Endothelial cell of umbilical vein (primary cell): Measurements from ENCODE around the gene PPP1R15B. TPM values are rescaled to one million over a fixed set of nuclear protein-coding genes. Genes with fewer than 3 reads are reported as not detected.

Experiments
- BruUV-seq: library from RNA; stranded (reverse); fragments of 400-500 nt; replicated peaks from 2 replicates; lab custom pipeline; 2021; lab: Mats Ljungman, UMichigan
- CTCF ChIA-PET: fragments of 300-600, 350-600 bp; sonication (Branson Sonifier 250); formaldehyde crosslinking; loops from one replicate; lab custom pipeline; 2021; ENCODE audit warnings: antibody characterized with exemption, inconsistent platforms; lab: Charles Lee
- POLR2A ChIA-PET: fragments of 300-600, 350-600 bp; sonication (Branson Sonifier 250); formaldehyde crosslinking; loops from one replicate; lab custom pipeline; 2021; ENCODE audit warnings: antibody characterized with exemption, inconsistent platforms; lab: Charles Lee
- DNase-seq: peaks from one replicate; pipeline ENCODE4 v3.0.0-alpha.2; 2011; ENCODE audit warnings: low read depth, low spot score
- FAIRE-seq: peaks from 2 replicates; lab custom pipeline; 2011; peaks lifted over from hg19 to GRCh38; lab: Jason Lieb, UNC
- H2AFZ ChIP-seq: 2 replicates; pipeline ENCODE4 v1.6.0; 2012; ENCODE audit warnings: low read depth, low read length, control low read depth, inconsistent platforms
- H3K27ac ChIP-seq: 2 replicates; pipeline ENCODE4 v1.5.1; 2011; ENCODE audit warnings: low read depth, mild to moderate bottlenecking, control low read depth, low read length, moderate library complexity; ENCODE audit not compliant: insufficient read depth
- H3K27me3 ChIP-seq, 2 experiments: 2 replicates each; pipeline versions ENCODE4 v1.6.0 to v1.6.1; 2011; ENCODE audit warnings: low read length in 2 of 2, mixed read lengths in 1 of 2; ENCODE audit not compliant: control insufficient read depth in 2 of 2, insufficient read depth in 2 of 2
- H3K36me3 ChIP-seq, 2 experiments: 2 replicates in 1 of 2; 3 replicates in 1 of 2; pipeline ENCODE4 v1.5.1; 2011; ENCODE audit warnings: low read length in 2 of 2, mild to moderate bottlenecking in 1 of 2, moderate library complexity in 1 of 2; ENCODE audit not compliant: control insufficient read depth in 2 of 2, insufficient read depth in 2 of 2; ENCODE audit errors: extremely low read depth in 1 of 2
- H3K4me1 ChIP-seq: 3 replicates; pipeline ENCODE4 v1.5.1; 2011; ENCODE audit warnings: mild to moderate bottlenecking, low read length; ENCODE audit not compliant: control insufficient read depth, insufficient read depth; ENCODE audit errors: extremely low read depth
- H3K4me2 ChIP-seq: 2 replicates; pipeline ENCODE4 v1.6.1; 2011; ENCODE audit warnings: low read length, control low read depth, mixed read lengths; ENCODE audit not compliant: insufficient read depth
- H3K4me3 ChIP-seq, 3 experiments: fragments of 200-600 bp in 1 of 3; sonication (generic), shearing (Covaris generic) in 1 of 3; replicated peaks in 1 of 3; 2 replicates each; pipeline ENCODE4 v1.5.1; 2011 to 2016; ENCODE audit warnings: control low read depth in 3 of 3, low read length in 3 of 3, mild to moderate bottlenecking in 2 of 3, inconsistent platforms in 1 of 3, low read depth in 1 of 3, moderate library complexity in 1 of 3; ENCODE audit not compliant: insufficient read depth in 1 of 3
- H3K79me2 ChIP-seq: 2 replicates; pipeline ENCODE4 v1.6.0; 2012; ENCODE audit warnings: low read length, inconsistent platforms; ENCODE audit not compliant: control insufficient read depth, insufficient read depth
- H3K9ac ChIP-seq: replicated peaks from 2 replicates; pipeline ENCODE3; 2011; ENCODE audit warnings: low read length, control low read depth; ENCODE audit not compliant: insufficient read depth; ENCODE audit errors: extremely low read depth
- H3K9me1 ChIP-seq: replicated peaks from 3 replicates; pipeline ENCODE4 v1.6.0; 2011; ENCODE audit warnings: mild to moderate bottlenecking, low read length; ENCODE audit not compliant: control insufficient read depth, insufficient read depth; ENCODE audit errors: extremely low read depth
- H3K9me3 ChIP-seq: replicated peaks from 2 replicates; pipeline ENCODE4 v1.5.1; 2012; ENCODE audit warnings: low read length, inconsistent platforms; ENCODE audit not compliant: control insufficient read depth, insufficient read depth
- H4K20me1 ChIP-seq: replicated peaks from 2 replicates; pipeline ENCODE3; 2011; ENCODE audit warnings: mild to moderate bottlenecking, low read length; ENCODE audit not compliant: control insufficient read depth, insufficient read depth; ENCODE audit errors: extremely low read depth
- EZH2 ChIP-seq: IDR thresholded peaks from 2 replicates; pipeline ENCODE4 v1.6.1; 2012; ENCODE audit warnings: borderline replicate concordance, low read depth, mild to moderate bottlenecking, moderate library complexity, low read length, inconsistent platforms; ENCODE audit not compliant: severe bottlenecking
- FOS ChIP-seq: IDR thresholded peaks from 2 replicates; pipeline ENCODE4 v1.6.1; 2011; ENCODE audit warnings: mild to moderate bottlenecking, low read length, moderate library complexity, borderline replicate concordance; ENCODE audit not compliant: insufficient read depth
- GATA2 ChIP-seq: IDR thresholded peaks from 2 replicates; pipeline ENCODE4 v1.7.0; 2011; ENCODE audit warnings: low read depth, mild to moderate bottlenecking, moderate library complexity, mixed read lengths, low read length; ENCODE audit not compliant: insufficient read length, insufficient read depth
- JUN ChIP-seq: IDR thresholded peaks from 2 replicates; pipeline ENCODE4 v1.6.1; 2011; ENCODE audit warnings: borderline replicate concordance, low read depth; ENCODE audit not compliant: insufficient read length, insufficient read depth
- MYC ChIP-seq: IDR thresholded peaks from one replicate; pipeline ENCODE4 v1.6.1; 2011; ENCODE audit warnings: mild to moderate bottlenecking, low read depth, low read length
- POLR2A ChIP-seq: IDR thresholded peaks from 2 replicates; pipeline ENCODE4 v1.6.1; 2012; ENCODE audit warnings: low read depth, mild to moderate bottlenecking, control low read depth, low read length
- POLR2AphosphoS5 ChIP-seq: IDR thresholded peaks from 2 replicates; pipeline ENCODE4 v1.6.1; 2012; ENCODE audit warnings: low read depth, mild to moderate bottlenecking, control low read depth, low read length, moderate library complexity; ENCODE audit not compliant: insufficient read depth
- dilution Hi-C: fragments of 300-500 bp; cut with MboI; formaldehyde crosslinking; loops from one replicate; pipeline ENCODE4 v1.15.0; 2019; ENCODE audit warnings: low sequenced_read_pairs; ENCODE audit not compliant: extremely low pct_ligation_motif_present
- intact Hi-C: fragments of 100-400 bp; cut with micrococcal nuclease; formaldehyde crosslinking; loops from one replicate; pipeline ENCODE4 v1.10.0; 2022
- polyA plus RNA-seq, 4 experiments: library from polyadenylated mRNA; depleted of rRNA in 3 of 4; stranded (reverse) in 3 of 4; unstranded in 1 of 4; fragments of >200 nt; gene quantifications; 2 replicates each; pipeline versions ENCODE4 v1.2.1 to v1.2.3, GENCODE V29; 2011 to 2012; ENCODE audit warnings: missing spikeins in 1 of 4
- total RNA-seq: library from RNA; stranded (reverse); gene quantifications from 2 replicates; pipeline ENCODE4 v1.2.3, GENCODE V29; 2021
- TF ChIP-seq, protein P1 (sequence below): IDR thresholded peaks from 2 replicates; pipeline ENCODE4 v1.6.1; 2011; ENCODE audit not compliant: insufficient read depth, insufficient read length
- TF ChIP-seq, protein P2 (sequence below), 2 donors: IDR thresholded peaks; 1 replicate in 1 of 2; 2 replicates in 1 of 2; pipeline ENCODE4 v1.5.1; 2011; ENCODE audit warnings: low read length in 2 of 2, mild to moderate bottlenecking in 2 of 2, moderate library complexity in 2 of 2, control low read depth in 1 of 2, inconsistent platforms in 1 of 2, low read depth in 1 of 2; ENCODE audit not compliant: insufficient read depth in 1 of 2; ENCODE audit errors: extremely low read depth in 1 of 2

The PPP1R15B gene
- total and polyA plus RNA-seq, 2 donors (not counting 3 experiments of a cell fraction or from before 2014, with no cell fraction given): 16.8 to 39.8 TPM

- peaks cover 19% of the 10 kb centered on the region for H3K4me1 ChIP-seq
- FAIRE-seq (no peak), DNase-seq (no peak)
- H3K79me2 ChIP-seq: peaks cover 44% of the 10 kb centered on the region
- ChIA-PET CTCF (no interaction called here), POLR2A (no interaction called here)
- H3K27ac ChIP-seq: no peak overlapping the region
- no peak overlapping the region for H3K9ac ChIP-seq
- H3K9me1 ChIP-seq: no peaks in the 10 kb centered on the region
- dilution Hi-C loops: no loop called here
- H4K20me1 ChIP-seq: peaks cover 20% of the 10 kb centered on the region
- no peaks in the 10 kb centered on the region for H3K9me3 ChIP-seq
- no peak overlapping the region for H2AFZ ChIP-seq
- no peak overlapping the region for H3K4me3 ChIP-seq
- H3K36me3 ChIP-seq: peaks cover 9 to 16% of the 10 kb centered on the region in 2 experiments
- no TSS peak for BruUV-seq
- intact Hi-C loops: no loop called here
- H3K4me2 ChIP-seq: no peak overlapping the region
- TF ChIP-seq GATA2: no peak
- TF ChIP-seq, protein P1, sequence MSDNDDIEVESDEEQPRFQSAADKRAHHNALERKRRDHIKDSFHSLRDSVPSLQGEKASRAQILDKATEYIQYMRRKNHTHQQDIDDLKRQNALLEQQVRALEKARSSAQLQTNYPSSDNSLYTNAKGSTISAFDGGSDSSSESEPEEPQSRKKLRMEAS: no peak
- no peak for TF ChIP-seq POLR2AphosphoS5
- no peak for TF ChIP-seq POLR2A
- TF ChIP-seq, protein P2, sequence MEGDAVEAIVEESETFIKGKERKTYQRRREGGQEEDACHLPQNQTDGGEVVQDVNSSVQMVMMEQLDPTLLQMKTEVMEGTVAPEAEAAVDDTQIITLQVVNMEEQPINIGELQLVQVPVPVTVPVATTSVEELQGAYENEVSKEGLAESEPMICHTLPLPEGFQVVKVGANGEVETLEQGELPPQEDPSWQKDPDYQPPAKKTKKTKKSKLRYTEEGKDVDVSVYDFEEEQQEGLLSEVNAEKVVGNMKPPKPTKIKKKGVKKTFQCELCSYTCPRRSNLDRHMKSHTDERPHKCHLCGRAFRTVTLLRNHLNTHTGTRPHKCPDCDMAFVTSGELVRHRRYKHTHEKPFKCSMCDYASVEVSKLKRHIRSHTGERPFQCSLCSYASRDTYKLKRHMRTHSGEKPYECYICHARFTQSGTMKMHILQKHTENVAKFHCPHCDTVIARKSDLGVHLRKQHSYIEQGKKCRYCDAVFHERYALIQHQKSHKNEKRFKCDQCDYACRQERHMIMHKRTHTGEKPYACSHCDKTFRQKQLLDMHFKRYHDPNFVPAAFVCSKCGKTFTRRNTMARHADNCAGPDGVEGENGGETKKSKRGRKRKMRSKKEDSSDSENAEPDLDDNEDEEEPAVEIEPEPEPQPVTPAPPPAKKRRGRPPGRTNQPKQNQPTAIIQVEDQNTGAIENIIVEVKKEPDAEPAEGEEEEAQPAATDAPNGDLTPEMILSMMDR (IDR thresholded peaks at IDR 0.05; ENCODE audit: extremely low read depth in 1 of 2, insufficient read depth in 1 of 2, low read depth in 1 of 2, low read length in 2 of 2): no peak
- TF ChIP-seq JUN: no peak
- no peak for TF ChIP-seq MYC
- no peak for TF ChIP-seq FOS
- no peak for TF ChIP-seq EZH2
- H3K27me3 ChIP-seq: no peaks in the 10 kb centered on the region
These were observed 9.2 kb downstream of the PPP1R15B start for GRCh38 chr1:204402391-204402790.
